ENCODE results near the gene CIITA. TPM values are rescaled to one million over a fixed set of nuclear protein-coding genes. Genes with fewer than 3 reads are reported as not detected.

Gene CIITA
- total and polyA plus RNA-seq, 9 of the 15 experiments (the other 6 are each of a cell fraction or from before 2014, with no cell fraction given) = 0.01 to 0.20 (median 0.11) TPM; not detected in 4

DNA sequence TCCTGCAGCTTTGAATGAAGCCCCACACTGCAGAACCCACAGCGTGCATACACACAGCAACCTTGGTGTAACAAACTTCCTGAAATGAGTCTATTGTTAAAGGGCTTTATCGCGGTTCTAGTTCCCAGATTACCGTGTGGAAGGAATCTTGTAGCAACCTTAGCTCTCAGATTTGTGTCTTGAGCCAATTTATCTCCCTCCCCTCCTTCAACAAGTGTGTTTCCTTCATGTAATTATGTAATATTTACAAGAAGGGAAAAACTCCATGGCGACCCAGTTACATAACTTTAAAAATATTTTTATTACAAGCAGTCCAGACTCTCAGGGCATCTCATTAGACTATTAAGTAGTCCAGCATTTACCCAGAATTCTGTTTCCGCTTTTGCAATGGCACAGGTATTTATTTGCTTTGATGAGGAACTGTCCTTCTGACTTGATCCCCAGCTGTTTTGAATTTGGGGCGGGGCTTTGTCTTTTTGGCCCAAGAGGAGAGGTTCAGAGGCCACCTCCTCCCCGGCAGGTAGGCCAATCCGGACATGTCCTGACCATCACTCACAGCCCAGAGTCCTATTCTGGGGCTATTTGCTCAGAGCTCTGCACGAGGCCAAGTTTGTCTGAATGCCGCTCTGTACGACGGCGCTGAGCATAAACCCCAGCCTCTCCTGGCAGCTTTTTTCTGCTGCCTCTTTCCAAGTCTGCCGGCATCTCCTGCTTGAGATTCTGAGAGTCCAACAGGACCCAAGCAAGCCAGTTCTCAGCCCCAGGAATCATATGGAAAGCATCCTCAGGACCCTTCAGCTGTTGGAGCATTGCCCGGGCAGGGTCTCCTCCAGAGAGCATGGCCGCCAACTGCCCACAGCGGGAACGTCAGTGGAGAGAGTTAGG is 103.0 kb downstream of the CIITA start (continued):
- TF ChIP-seq KAT8 (IDR thresholded peaks at IDR 0.05; ENCODE audit: low read depth) = no peak
- no peak for TF ChIP-seq ZNF212 (CRISPR knock-in tag; IDR thresholded peaks at IDR 0.05)
- no peak for TF ChIP-seq NELFE (IDR thresholded peaks at IDR 0.05; ENCODE audit: insufficient read depth, insufficient read length)
- no peak for TF ChIP-seq CHAMP1 (IDR thresholded peaks at IDR 0.05)
- no peak for TF ChIP-seq TSHZ1 (CRISPR knock-in tag; IDR thresholded peaks at IDR 0.05)
- TF ChIP-seq MAFF (IDR thresholded peaks at IDR 0.05; ENCODE audit: low read length) = no peak
- TF ChIP-seq, protein P1, sequence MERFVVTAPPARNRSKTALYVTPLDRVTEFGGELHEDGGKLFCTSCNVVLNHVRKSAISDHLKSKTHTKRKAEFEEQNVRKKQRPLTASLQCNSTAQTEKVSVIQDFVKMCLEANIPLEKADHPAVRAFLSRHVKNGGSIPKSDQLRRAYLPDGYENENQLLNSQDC (CRISPR knock-in tag; IDR thresholded peaks at IDR 0.05) = no peak
- TF ChIP-seq, protein P2, sequence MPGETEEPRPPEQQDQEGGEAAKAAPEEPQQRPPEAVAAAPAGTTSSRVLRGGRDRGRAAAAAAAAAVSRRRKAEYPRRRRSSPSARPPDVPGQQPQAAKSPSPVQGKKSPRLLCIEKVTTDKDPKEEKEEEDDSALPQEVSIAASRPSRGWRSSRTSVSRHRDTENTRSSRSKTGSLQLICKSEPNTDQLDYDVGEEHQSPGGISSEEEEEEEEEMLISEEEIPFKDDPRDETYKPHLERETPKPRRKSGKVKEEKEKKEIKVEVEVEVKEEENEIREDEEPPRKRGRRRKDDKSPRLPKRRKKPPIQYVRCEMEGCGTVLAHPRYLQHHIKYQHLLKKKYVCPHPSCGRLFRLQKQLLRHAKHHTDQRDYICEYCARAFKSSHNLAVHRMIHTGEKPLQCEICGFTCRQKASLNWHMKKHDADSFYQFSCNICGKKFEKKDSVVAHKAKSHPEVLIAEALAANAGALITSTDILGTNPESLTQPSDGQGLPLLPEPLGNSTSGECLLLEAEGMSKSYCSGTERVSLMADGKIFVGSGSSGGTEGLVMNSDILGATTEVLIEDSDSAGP (CRISPR knock-in tag; IDR thresholded peaks at IDR 0.05) = no peak
- TF ChIP-seq ZNF121 (CRISPR knock-in tag; conservative IDR thresholded peaks at IDR 0.05) = no peak
- TF ChIP-seq CREB5 (CRISPR knock-in tag; IDR thresholded peaks at IDR 0.05) = no peak
- TF ChIP-seq HOXB6 (CRISPR knock-in tag; IDR thresholded peaks at IDR 0.05; ENCODE audit: borderline replicate concordance) = no peak
